SKM-1 (cell line): ENCODE measurements around the gene RASSF6.
"Not testable (repeated sequence)": the region's sequence is repeated elsewhere in the genome, so short reads cannot be mapped to it uniquely, and the experiment has no call there.

Experiments
- DNase-seq: peaks from one replicate; lab custom pipeline; 2025; ENCODE audit not compliant: unreplicated experiment; lab: John Stamatoyannopoulos, UW

The RASSF6 gene

DNA sequence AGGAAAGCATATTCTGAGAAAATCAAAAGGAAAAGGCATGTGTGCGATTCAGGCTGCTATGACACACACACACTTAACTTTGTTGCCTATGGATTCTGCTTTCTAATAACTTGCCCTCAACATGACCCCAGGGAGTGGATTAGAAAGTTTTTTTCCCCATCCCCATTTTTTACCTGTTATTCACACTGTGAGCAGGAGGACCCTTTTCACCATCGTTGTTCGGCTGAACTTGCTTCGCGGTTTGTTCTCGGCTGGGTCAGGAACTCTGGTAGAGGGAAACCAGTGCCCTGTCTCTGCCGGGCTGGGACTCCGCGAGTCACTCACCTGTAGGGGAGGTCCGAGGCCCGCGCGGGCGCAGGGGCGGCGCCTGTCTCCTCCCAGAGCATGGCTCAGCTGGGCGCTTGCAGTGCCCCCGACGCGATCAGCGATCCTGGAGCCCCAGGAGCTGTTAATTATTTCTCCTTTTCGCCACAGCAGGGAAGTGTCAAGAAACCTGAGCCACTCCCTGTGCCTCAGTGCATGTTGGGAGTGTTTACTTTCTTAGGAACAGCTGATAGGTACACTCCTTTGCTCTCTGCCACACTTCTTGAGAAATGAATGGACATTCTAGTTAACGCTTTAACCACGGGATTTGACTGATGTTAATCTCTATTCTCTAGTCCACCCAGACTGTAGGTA lies at the start of gene RASSF6:
Gene RASSF6 (minus strand): TSS at position 322 of the 678 bp plus-strand sequence. CDS start 8,641 bp downstream, outside the sequence.
- no peak for DNase-seq

DNA sequence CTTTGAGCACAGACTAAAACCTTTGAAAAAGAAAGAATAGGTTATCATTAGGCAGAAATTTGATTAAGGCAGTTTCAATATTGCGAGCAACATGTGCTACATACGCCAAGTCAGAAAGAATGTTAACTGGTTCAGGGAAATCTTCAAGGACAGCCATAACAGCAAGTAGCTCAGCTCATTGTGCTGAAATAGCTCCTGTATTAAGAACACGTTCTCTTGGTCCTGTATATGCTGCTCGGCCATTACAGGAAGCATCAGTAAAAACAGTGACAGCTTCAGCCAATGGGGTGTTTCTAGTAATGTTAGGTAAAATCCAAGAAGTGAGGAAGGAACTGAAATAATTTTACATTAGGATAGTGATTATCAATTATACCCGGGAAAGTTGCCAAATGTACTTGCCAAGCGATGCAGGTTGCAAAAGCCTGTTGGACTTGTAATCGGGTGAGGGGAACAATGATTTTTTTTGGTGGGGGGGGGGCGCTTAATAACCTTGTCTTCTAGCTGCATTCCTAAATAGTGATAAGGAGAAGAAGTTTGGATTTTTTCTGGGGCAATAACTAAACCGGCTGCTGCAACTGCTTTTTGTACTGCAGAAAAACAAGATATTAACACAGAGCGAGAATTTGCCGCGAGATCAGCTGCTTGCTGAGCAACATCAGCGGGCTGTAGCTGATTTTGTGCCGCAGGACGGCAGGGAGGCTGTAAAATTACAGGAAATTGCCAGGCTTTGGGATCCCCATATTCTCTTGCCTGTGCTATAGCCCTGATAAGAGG lies 49.4 kb upstream of the RASSF6 start:
- DNase-seq: no peak

GRCh38 chr4:73668782-73669201 lies 48.6 kb upstream of the RASSF6 start:
- DNase-seq: no peak

DNA sequence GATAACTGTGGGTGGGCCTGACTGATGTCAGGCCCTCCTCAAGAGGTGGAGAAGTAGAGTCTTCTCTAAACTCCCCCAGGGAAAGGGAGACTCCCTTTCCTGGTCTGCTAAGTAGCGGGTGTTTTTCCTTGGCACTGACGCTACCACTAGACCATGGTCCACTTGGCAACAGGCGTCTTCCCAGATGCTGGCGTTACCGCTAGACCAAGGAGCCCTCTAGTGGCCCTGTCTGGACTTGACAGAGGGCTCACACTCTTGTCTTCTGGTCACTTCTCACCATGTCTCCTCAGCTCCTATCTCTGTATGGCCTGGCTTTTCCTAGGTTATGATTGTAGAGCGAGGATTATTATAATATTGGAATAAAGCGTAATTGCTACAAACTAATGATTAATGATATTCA lies 45.7 kb upstream of the RASSF6 start:
- not testable (repeated sequence) for DNase-seq

DNA sequence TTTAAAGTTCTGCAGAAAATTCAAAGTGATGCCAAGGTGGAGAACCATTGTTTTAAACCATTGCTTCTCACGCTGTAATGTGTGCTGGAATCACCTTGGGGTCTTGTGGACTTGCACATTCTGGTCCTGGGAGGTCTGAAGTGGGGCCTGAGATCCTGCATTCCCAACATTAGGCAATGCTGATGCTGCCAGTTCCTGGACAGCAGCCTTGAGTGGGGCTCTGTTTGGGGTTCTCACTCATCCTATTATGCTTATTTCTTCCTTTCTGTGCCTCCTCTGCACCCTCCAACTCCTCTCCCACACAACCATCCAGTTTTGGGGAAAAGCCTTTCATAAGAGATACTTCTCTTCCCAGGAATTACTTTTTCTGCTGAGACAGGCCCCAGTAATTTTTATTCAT lies 44.2 kb upstream of the RASSF6 start:
- no peak for DNase-seq

DNA sequence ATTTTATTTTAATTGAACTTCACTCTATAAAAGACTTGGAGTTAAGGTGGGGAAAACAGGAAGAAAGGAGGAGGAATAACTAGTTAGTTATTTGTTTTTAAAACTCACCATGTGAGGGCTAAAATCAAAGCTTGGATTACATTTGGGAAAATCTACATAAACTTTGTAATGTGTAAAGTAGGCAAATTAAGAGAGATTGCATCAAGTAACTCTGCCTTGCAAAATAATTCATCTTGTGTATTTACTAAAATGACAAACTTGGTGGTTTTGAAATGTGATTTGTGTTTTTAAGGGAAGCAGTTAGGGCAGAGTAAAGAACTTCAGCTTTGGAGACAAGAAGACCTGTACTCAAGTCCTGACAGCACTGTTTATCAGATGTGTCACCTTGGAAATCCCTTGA lies 43.3 kb upstream of the RASSF6 start:
- DNase-seq: no peak

- peak; percentile 72 for DNase-seq
Measured at GRCh38 chr4:73662709-73663546, 42.7 kb upstream of the RASSF6 start.

- DNase-seq: no peak
Measured at GRCh38 chr4:73661646-73662119, 41.4 kb upstream of the RASSF6 start.

DNA sequence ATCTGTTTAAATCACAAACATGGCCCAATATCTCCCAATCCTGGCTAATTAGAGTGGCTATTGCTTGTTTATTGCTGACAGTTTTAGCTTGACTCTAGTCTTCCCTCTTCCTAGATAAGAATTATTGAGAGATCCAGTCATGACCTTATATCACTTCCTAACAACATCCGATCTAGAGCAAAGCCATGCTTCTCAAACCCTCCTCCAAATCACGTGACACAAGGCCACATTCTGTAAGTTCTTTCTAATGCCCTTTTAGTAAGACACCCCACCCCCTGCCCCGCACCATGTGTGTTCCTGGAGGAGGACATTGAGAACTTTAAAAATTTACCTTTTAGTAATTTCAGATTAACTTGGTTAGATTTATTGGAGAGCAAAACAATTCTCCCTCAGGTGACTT lies 40.6 kb upstream of the RASSF6 start:
- no peak for DNase-seq

- peak; percentile 6 for DNase-seq
Measured at GRCh38 chr4:73653695-73654106, 33.5 kb upstream of the RASSF6 start.

DNA sequence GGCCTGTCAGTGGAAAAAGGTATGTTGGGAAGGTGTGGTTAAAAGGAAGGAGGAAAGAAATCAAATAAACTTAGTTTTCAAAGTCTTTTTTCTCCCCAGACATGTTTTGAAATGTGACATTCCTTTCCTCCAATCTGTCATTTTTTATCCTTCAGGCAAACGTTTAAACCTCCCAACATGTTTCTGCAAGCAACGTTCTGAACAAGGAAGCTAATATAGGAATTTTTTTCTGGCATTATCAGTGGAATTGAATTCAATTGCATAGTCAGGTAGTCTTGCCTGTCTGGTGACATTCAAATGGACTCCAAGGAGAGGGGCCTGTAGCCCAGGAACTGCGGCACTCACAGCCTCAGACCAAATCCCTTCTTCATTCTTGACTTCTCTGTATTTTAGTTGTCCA lies 30.0 kb upstream of the RASSF6 start:
- DNase-seq: no peak

DNA sequence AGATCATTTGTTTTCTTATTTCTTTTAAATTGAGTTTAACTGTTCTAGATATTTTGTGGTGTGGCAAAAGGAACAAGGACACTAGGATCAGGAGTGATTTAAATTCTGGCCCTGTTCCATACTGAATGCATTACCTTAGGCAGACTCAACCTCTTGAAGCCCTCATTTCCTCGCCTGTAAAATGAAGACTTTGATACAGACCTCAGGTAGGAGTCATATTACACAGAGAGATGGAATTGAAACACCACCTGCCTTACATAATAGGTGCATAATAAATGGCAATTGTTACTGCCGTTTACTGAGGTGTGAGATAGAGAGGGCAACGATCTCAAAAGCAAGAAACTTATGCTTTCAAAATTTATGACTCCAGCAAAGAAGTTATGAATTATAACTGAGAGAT lies 28.2 kb upstream of the RASSF6 start:
- no peak for DNase-seq

GRCh38 chr4:73646117-73646516 lies 25.9 kb upstream of the RASSF6 start:
- no peak for DNase-seq

DNA sequence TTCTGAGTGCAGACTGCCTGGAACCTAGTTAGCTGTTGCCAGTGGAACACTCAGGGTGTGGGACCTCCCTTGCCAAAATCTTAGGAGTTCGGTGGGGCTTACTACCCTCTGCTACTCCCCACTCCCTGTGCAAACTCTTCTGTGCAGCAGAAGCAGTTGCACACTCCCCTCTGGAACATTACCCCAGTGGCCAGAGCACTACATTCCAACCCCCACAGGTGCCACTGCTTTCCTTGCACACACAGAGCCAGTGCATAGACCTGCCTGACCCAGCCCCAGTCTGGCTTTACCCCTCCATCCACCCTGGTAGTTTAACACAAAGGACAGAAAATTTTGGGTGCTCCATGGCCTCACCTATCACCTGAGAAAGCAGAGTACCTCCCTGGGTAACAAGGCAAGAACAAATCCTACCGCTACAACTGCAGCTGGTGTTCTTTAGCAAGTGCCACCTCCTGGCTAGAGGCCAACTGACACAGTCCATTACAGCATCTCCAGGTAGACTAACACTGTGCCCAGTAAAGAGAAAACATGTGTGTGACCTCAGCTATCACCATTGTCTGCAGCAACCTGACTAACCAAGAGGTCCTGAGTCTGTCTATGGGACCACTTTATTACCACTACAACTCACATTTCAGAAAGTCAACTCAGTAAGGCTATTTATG lies 11.5 kb upstream of the RASSF6 start:
- no peak for DNase-seq

- DNase-seq: not testable (repeated sequence)
Measured at GRCh38 chr4:73628834-73629233, 8.6 kb upstream of the RASSF6 start.

- no peak for DNase-seq
Measured at GRCh38 chr4:73621357-73621756, 1.1 kb upstream of the RASSF6 start.

DNA sequence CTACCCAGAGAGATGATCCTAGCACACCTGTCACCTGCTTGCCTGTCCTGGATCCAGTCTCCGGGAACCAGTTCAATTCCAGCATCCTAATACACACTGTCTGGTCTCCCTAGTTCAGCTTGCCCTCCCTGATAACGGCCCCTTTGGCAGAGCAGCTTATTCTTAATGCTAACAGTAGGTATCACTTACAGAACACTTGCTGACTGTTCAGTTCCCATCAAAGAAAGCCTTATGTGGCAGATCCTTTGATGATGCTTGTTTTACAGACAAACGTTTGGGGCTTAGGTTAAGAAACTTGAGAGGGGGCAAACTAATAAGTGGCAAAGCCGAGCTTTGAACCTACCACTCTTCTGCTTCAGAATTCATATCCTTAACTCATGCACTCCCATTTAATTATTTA lies 890 bp downstream of the RASSF6 start:
- no peak for DNase-seq

GRCh38 chr4:73617256-73617655 lies 3.0 kb downstream of the RASSF6 start:
- no peak for DNase-seq

GRCh38 chr4:73615613-73616012 lies 4.6 kb downstream of the RASSF6 start:
- DNase-seq: no peak

DNA sequence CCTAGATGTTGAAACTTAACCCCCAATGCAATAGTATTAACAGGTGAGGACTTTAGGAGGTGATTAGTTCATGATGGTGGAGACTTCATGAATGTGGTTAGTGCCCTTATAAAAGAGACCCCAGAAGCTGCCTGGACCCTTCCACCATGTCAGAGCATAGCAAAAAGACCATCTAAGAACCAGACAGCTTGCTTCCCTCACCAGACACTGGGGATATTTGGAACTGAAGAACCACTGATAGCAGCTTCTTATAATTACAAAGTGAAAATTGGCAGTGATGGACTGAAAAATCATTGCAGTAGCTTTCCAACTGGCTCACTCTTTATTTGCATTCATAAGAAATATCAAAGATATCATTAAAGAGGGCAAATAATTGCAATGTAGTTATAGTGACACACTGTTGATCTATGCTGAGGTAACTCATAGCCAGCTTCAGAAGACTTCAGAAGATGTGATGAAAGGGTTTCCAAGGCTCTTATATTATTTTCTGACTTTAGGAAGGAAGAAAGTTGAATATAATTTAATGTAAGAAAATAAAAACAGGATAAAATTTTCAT lies 5.8 kb downstream of the RASSF6 start:
- no peak for DNase-seq

- no peak for DNase-seq
Measured at GRCh38 chr4:73613130-73613529, 7.1 kb downstream of the RASSF6 start.
